K562 (cell line): ENCODE data around the gene CST4. TPM values are rescaled to one million over a fixed set of nuclear protein-coding genes. Genes with fewer than 3 reads are reported as not detected.

ENCODE experiments used
- ATAC-seq: fragments of 200-7000 bp; cut with Tn5 transposase; 3 replicates; pipeline ENCODE4 v1.9.1; 2020; ENCODE audit warnings: moderate library complexity
- BruUV-seq: library from RNA; stranded (reverse); fragments of 400-500 nt; replicated peaks from 2 replicates; lab custom pipeline; 2021; lab: Mats Ljungman, UMichigan
- CTCF ChIA-PET: fragments of 300-600 bp; formaldehyde crosslinking; extraction: SDS; loops from one replicate; lab custom pipeline; 2021; ENCODE audit warnings: low intra/inter-chr PET ratio; lab: Yijun Ruan, JAX
- POLR2A ChIA-PET: fragments of 300-600, 350-650 bp; sonication (Branson Sonifier 250); formaldehyde crosslinking; extraction: SDS; loops from one replicate; lab custom pipeline; 2021; ENCODE audit warnings: antibody characterized with exemption, inconsistent platforms; lab: Yijun Ruan, JAX
- DNase-seq, 4 experiments: peaks; one replicate each; pipeline versions ENCODE4 v3.0.0 to v3.0.0-alpha.2; 2011 to 2018; ENCODE audit warnings: low spot score in 3 of 4, mixed read lengths in 3 of 4; ENCODE audit errors: extremely low read depth in 1 of 4
- FAIRE-seq: peaks from 2 replicates; lab custom pipeline; 2011; peaks lifted over from hg19 to GRCh38; lab: Jason Lieb, UNC
- H2AFZ ChIP-seq: 2 replicates; pipeline ENCODE4 v1.6.0; 2011; ENCODE audit warnings: low read depth, low read length, control low read depth, inconsistent platforms
- H3K27ac ChIP-seq: fragments of 200-600 bp; 3 replicates; pipeline ENCODE4 v1.8.0; 2011; ENCODE audit warnings: low read depth, mild to moderate bottlenecking, control low read depth, inconsistent platforms, low read length, moderate library complexity, mixed read lengths; ENCODE audit errors: extremely low read depth
- H3K27me3 ChIP-seq, 2 experiments: fragments of 300-600 bp in 1 of 2; 2 replicates in 1 of 2; 3 replicates in 1 of 2; pipeline versions ENCODE4 v1.6.0 to v1.8.0; 2011; ENCODE audit warnings: inconsistent platforms in 2 of 2, low read length in 2 of 2, mild to moderate bottlenecking in 1 of 2, mixed read lengths in 1 of 2, moderate library complexity in 1 of 2; ENCODE audit not compliant: control insufficient read depth in 2 of 2, insufficient read depth in 2 of 2
- H3K36me3 ChIP-seq: fragments of 300-600 bp; 3 replicates; pipeline ENCODE4 v1.8.0; 2011; ENCODE audit warnings: mild to moderate bottlenecking, low read length, inconsistent platforms; ENCODE audit not compliant: control insufficient read depth, insufficient read depth
- H3K4me1 ChIP-seq, 2 experiments: fragments of 200-600 bp in 1 of 2; replicated peaks in 1 of 2; 2 replicates in 1 of 2; 3 replicates in 1 of 2; pipeline versions ENCODE4 v1.5.1 to v1.8.0; 2011; ENCODE audit warnings: inconsistent platforms in 2 of 2, low read length in 2 of 2, mild to moderate bottlenecking in 1 of 2, mixed read lengths in 1 of 2, moderate library complexity in 1 of 2; ENCODE audit not compliant: control insufficient read depth in 2 of 2, insufficient read depth in 2 of 2
- H3K4me2 ChIP-seq: 2 replicates; pipeline ENCODE4 v1.6.1; 2011; ENCODE audit warnings: low read length, control low read depth, inconsistent platforms, mixed read lengths; ENCODE audit not compliant: insufficient read depth
- H3K4me3 ChIP-seq: fragments of 200-600 bp; sonication (generic), shearing (Covaris generic); 2 replicates; pipeline ENCODE4 v1.5.1; 2016; ENCODE audit warnings: control low read depth, inconsistent platforms
- H3K79me2 ChIP-seq: fragments of 200-600 bp; 3 replicates; pipeline ENCODE4 v1.8.0; 2011; ENCODE audit warnings: low read length, inconsistent platforms; ENCODE audit not compliant: control insufficient read depth, insufficient read depth
- H3K9ac ChIP-seq, 2 experiments: 2 replicates each; pipeline versions ENCODE4 v1.6.0 to v1.6.1; 2011; ENCODE audit warnings: low read depth in 2 of 2, low read length in 2 of 2, control low read depth in 1 of 2, inconsistent platforms in 1 of 2, mild to moderate bottlenecking in 1 of 2, mixed read lengths in 1 of 2; ENCODE audit not compliant: insufficient read depth in 1 of 2
- H3K9me1 ChIP-seq: one replicate; pipeline ENCODE4 v1.6.0; 2011; ENCODE audit warnings: inconsistent platforms, mild to moderate bottlenecking, low read length, moderate library complexity; ENCODE audit not compliant: control insufficient read depth, insufficient read depth
- H3K9me3 ChIP-seq: replicated peaks from 2 replicates; pipeline ENCODE4 v1.5.1; 2011; ENCODE audit warnings: low read depth, low read length, inconsistent platforms; ENCODE audit not compliant: control insufficient read depth, insufficient read depth
- H4K20me1 ChIP-seq: replicated peaks from 2 replicates; pipeline ENCODE4 v1.6.1; 2011; ENCODE audit warnings: low read length, inconsistent platforms, mixed read lengths; ENCODE audit not compliant: control insufficient read depth, insufficient read depth
- CTBP1 ChIP-seq: fragments of 450-650 bp; IDR thresholded peaks from 2 replicates; pipeline ENCODE4 v1.6.1; 2016; ENCODE audit warnings: borderline replicate concordance
- DIDO1 ChIP-seq: fragments of 450-650 bp; IDR thresholded peaks from 2 replicates; pipeline ENCODE4 v1.6.1; 2016; ENCODE audit warnings: low read depth, missing biosample characterization, missing genetic modification characterization
- ESRRB ChIP-seq: fragments of 250-450 bp; sonication (Bioruptor Pico); IDR thresholded peaks from 2 replicates; pipeline ENCODE4 v1.5.0; 2020; ENCODE audit warnings: mild to moderate bottlenecking, moderate library complexity, borderline replicate concordance
- ETS1 ChIP-seq: conservative IDR thresholded peaks from 2 replicates; pipeline ENCODE4 v1.6.1; 2011; ENCODE audit warnings: low read depth, mild to moderate bottlenecking, low read length; ENCODE audit not compliant: control insufficient read depth
- ETV5 ChIP-seq: sonication (generic); formaldehyde crosslinking; IDR thresholded peaks from 2 replicates; pipeline ENCODE4 v1.4.0; 2020; ENCODE audit warnings: low read depth, mild to moderate bottlenecking, missing genetic modification reagents
- FOXJ3 ChIP-seq: sonication (generic); formaldehyde crosslinking; IDR thresholded peaks from 2 replicates; pipeline ENCODE4 v1.4.0; 2020; ENCODE audit warnings: mild to moderate bottlenecking, missing genetic modification reagents
- FUS ChIP-seq: fragments of 200-400 bp; formaldehyde crosslinking; optimal IDR thresholded peaks from 2 replicates; pipeline ENCODE3; 2017; ENCODE audit warnings: low read depth, low read length
- NCOA4 ChIP-seq: fragments of 450-650 bp; IDR thresholded peaks from 2 replicates; pipeline ENCODE4 v1.6.1; 2018; ENCODE audit warnings: mild to moderate bottlenecking; ENCODE audit not compliant: partially characterized antibody
- PBX2 ChIP-seq, 2 experiments: IDR thresholded peaks in 1 of 2; conservative IDR thresholded peaks in 1 of 2; 2 replicates each; pipeline ENCODE4 v1.6.1; 2016; ENCODE audit warnings: low read depth in 2 of 2, mild to moderate bottlenecking in 1 of 2, missing compliant biosample characterization in 1 of 2, missing genetic modification characterization in 1 of 2, moderate library complexity in 1 of 2
- STAT6 ChIP-seq: sonication (generic); formaldehyde crosslinking; IDR thresholded peaks from 2 replicates; pipeline ENCODE4 v1.8.1; 2023; ENCODE audit warnings: mild to moderate bottlenecking, missing genetic modification reagents
- TOE1 ChIP-seq, 2 experiments: fragments of 450-650 bp in 1 of 2; sonication (generic) in 1 of 2; formaldehyde crosslinking in 1 of 2; IDR thresholded peaks; 2 replicates each; pipeline versions ENCODE4 v1.7.1 to v1.8.0; 2016 to 2022; ENCODE audit warnings: borderline replicate concordance in 2 of 2, mild to moderate bottlenecking in 2 of 2, antibody characterized with exemption in 1 of 2, inconsistent platforms in 1 of 2, low read depth in 1 of 2, missing genetic modification reagents in 1 of 2, moderate library complexity in 1 of 2
- VEZF1 ChIP-seq: fragments of 200-800 bp; sonication (Bioruptor generic); IDR thresholded peaks from 2 replicates; pipeline ENCODE4 v1.6.1; 2017; ENCODE audit warnings: missing genetic modification characterization, missing compliant biosample characterization
- WGBS: fragments of 100-300 bp; shearing (Covaris generic); methylation state at CpG from one replicate; pipeline ENCODE4 v1.1.6; 2016; ENCODE audit warnings: low coverage, mixed read lengths; ENCODE audit not compliant: insufficient coverage; ENCODE audit errors: missing lambda C conversion rate; 5-methylcytosine and 5-hydroxymethylcytosine counted together
- in situ Hi-C: fragments of 300-500 bp; cut with MboI; formaldehyde crosslinking; loops from 4 replicates; pipeline ENCODE4 v1.15.0; 2018; ENCODE audit warnings: inconsistent platforms, mixed read lengths
- intact Hi-C: fragments of 100-400 bp; cut with micrococcal nuclease; formaldehyde crosslinking; loops from 2 replicates; pipeline ENCODE4 v1.14.2; 2022
- polyA plus RNA-seq, 8 experiments: library from polyadenylated mRNA; depleted of rRNA in 4 of 8; stranded (reverse) in 5 of 8; unstranded in 3 of 8; fragments of >200 nt; fragmentation: Nextera tagmentation in 2 of 8; fragmentation: Illumina TruSeq in 1 of 8; extraction: Ambion mirVana in 2 of 8; extraction: Trizol in 1 of 8; gene quantifications; 2 replicates each; pipeline versions ENCODE4 v1.2.1 to v1.2.3, GENCODE V29; 2011 to 2014; ENCODE audit warnings: inconsistent platforms in 1 of 8, missing spikeins in 1 of 8
- total RNA-seq, 7 experiments: library from RNA; depleted of rRNA in 6 of 7; stranded (reverse); fragments of >200 nt in 6 of 7; fragmentation: Illumina TruSeq in 2 of 7; extraction: Trizol in 2 of 7; gene quantifications; 2 replicates each; pipeline versions ENCODE4 v1.2.1 to v1.2.3, GENCODE V29; 2011 to 2021; ENCODE audit warnings: low replicate concordance in 1 of 7

The CST4 gene
- total and polyA plus RNA-seq, 9 of the 15 experiments (the other 6 are each of a cell fraction or from before 2014, with no cell fraction given): not detected

GRCh38 chr20:23691675-23692074 is 2.8 kb upstream of the CST4 start (continued):
- no peak for TF ChIP-seq STAT6
- no peak for TF ChIP-seq NCOA4
- no peak for TF ChIP-seq ESRRB (CRISPR knock-in tag)
- no peak for TF ChIP-seq VEZF1 (CRISPR knock-in tag)
- TF ChIP-seq FOXJ3: no peak

- in situ Hi-C loops: no loop called here
- DNase-seq (no peak), ATAC-seq (no peak), FAIRE-seq (no peak)
- intact Hi-C loops: no loop called here
- POLR2A ChIA-PET: no interaction called here
- Histone ChIP-seq H3K36me3 (no peaks in the 10 kb centered on the region), H3K4me2 (no peak overlapping the region), H3K4me3 (no peak overlapping the region), H3K79me2 (no peaks in the 10 kb centered on the region), H3K27me3 (no peaks in the 10 kb centered on the region), H2AFZ (no peak overlapping the region), H3K9ac (no peak overlapping the region), H3K9me3 (no peaks in the 10 kb centered on the region), H3K9me1 (no peaks in the 10 kb centered on the region), H4K20me1 (no peaks in the 10 kb centered on the region), H3K4me1 (no peaks in the 10 kb centered on the region), H3K27ac (no peak overlapping the region)
- TF ChIP-seq ETS1 (no peak), TOE1 (IDR thresholded peaks at IDR 0.05; ENCODE audit: borderline replicate concordance) (no peak), TOE1 (CRISPR knock-in tag; IDR thresholded peaks at IDR 0.05; ENCODE audit: borderline replicate concordance, low read depth) (no peak), DIDO1 (no peak), FUS (no peak), CTBP1 (no peak), PBX2 (CRISPR knock-in tag; IDR thresholded peaks at IDR 0.05; ENCODE audit: low read depth) (no peak), PBX2 (tag; conservative IDR thresholded peaks at IDR 0.05; ENCODE audit: low read depth) (no peak), ETV5 (CRISPR knock-in tag) (no peak)
- CTCF ChIA-PET: no interaction called here
- 2% methylated on average over 6 of the region's 8 CpGs for WGBS
- BruUV-seq: no TSS peak
These were observed 1.7 kb upstream of the CST4 start for GRCh38 chr20:23690581-23690980.
